ENCODE data around the gene PDS5A.
"Not testable (repeated sequence)": the region's sequence is repeated elsewhere in the genome, so short reads cannot be mapped to it uniquely, and the experiment has no call there.

The PDS5A gene, protein sequence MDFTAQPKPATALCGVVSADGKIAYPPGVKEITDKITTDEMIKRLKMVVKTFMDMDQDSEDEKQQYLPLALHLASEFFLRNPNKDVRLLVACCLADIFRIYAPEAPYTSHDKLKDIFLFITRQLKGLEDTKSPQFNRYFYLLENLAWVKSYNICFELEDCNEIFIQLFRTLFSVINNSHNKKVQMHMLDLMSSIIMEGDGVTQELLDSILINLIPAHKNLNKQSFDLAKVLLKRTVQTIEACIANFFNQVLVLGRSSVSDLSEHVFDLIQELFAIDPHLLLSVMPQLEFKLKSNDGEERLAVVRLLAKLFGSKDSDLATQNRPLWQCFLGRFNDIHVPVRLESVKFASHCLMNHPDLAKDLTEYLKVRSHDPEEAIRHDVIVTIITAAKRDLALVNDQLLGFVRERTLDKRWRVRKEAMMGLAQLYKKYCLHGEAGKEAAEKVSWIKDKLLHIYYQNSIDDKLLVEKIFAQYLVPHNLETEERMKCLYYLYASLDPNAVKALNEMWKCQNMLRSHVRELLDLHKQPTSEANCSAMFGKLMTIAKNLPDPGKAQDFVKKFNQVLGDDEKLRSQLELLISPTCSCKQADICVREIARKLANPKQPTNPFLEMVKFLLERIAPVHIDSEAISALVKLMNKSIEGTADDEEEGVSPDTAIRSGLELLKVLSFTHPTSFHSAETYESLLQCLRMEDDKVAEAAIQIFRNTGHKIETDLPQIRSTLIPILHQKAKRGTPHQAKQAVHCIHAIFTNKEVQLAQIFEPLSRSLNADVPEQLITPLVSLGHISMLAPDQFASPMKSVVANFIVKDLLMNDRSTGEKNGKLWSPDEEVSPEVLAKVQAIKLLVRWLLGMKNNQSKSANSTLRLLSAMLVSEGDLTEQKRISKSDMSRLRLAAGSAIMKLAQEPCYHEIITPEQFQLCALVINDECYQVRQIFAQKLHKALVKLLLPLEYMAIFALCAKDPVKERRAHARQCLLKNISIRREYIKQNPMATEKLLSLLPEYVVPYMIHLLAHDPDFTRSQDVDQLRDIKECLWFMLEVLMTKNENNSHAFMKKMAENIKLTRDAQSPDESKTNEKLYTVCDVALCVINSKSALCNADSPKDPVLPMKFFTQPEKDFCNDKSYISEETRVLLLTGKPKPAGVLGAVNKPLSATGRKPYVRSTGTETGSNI (N-terminal part only)

DNA sequence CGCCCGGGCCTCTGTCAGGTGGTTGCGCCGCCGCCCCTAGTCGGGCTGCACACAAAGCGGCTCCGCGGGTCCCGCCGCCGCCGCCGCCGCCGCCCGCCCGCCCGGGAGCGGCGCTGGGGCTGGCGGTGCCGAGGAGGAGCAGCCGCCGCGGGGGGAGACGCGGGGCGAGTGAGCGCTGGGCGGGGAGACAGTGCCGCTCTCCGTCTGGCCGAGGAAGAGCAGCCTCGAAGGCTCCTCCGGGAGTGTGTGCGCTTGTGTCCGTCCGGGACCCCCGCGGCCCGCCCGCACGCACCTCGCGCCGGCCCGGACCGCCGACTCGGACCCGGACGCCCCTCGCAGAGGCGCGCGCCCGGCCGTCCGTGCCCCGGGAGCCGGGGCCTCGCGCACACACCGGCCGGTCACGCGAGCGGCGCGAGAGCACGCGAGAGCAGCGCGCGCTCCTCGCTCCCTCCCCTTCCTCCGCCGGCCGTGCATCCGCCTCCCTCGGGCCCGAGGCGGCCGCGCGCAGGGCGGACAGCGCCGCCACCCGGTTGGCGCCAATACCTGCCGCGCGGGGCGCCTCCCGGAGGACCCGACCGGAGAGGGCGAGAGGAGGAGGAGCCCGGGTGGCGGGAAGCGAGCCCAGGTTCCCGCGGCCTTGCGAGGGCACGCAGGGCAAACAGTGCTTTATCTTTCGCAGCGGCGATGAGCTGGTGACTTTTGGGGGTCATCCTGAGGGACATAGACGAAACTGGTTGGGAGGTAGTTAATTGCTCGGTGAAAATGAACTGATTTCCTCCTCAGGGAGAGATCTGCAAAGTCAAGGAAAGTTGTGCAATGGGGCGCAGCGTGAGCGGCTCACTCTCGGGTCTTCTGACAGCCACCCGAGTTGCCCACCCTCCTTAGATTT, at the start of gene PDS5A:
PDS5A (minus strand) TSS at position 423 of the 889 bp plus-strand sequence. CDS start 1,334 bp downstream, outside the sequence.
- DNase-seq = peak; percentile 92

DNA sequence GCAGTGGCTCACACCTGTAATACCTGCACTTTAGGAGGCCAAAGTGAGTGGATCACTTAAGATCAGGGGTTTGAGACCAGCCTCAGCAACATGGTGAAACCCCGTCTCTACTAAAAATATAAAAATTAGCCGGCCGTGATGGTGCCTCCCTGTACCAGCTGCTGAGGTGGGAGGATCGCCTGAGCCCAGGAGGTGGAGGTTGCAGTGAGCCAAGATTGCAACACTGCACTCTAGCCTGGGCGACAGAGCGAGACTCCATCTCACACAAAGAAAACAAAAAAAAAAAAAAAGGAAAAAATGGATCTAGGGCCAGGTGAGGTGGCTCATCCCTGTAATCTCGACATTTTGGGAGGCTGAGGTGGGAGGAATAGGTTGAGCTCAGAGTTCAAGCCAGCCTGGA, 46.3 kb upstream of the PDS5A start:
- DNase-seq = not testable (repeated sequence)

DNA sequence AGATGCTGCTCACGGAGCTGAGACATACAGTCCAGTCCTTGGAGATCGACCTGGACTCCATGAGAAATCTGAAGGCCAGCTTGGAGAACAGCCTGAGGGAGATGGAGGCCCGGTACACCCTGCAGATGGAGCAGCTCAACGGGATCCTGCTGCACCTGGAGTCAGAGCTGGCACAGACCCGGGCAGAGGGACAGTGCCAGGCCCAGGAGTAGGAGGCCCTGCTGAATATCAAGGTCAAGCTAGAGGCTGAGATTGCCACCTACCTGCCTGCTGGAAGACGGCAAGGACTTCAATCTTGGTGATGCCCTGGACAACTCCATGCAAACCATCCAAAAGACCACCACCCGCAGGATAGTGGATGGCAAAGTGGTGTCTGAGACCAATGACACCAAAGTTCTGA, 43.4 kb upstream of the PDS5A start:
- not testable (repeated sequence) for DNase-seq

- DNase-seq = no peak
These were observed 42.5 kb upstream of the PDS5A start for GRCh38 chr4:40020221-40020620.

- DNase-seq = no peak
These were observed 38.3 kb upstream of the PDS5A start for GRCh38 chr4:40016007-40016406.

DNA sequence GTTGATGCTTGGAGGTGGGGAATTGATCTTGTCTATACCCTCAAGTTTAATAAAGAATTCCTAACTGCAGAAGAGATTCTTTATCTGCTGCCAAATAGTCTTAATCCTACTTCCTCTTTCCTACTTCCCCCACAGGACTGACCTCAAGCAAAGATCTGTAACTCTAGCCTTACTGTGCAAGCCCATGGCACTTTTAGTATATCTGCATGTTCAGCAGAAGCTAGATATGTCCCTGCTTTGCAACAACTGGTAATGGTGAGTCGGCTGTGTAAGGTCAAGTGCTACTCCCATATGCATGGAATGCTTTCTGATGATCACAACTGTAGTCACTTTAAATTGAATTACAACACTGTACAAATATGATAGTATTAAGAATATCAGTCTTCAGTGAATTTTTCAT, 26.3 kb upstream of the PDS5A start:
- no peak for DNase-seq

DNA sequence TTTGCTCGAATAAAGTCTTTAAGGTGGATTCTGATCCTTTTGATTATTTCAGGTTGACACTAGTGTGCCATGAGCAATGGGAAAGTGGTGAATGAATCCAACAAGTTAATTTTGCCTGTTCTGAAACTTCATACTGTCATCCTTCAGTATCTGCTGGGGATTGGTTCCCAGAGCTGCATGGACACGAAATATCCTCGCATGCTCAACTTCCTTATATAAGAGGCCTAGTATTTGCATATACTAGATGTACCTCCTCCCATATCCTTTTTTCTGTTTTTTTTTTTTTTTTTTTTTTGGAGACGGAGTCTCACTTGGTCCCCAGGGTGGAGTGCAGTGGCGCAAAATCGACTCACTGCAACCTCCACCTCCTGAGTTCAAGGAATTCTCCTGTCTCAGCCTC, 23.0 kb upstream of the PDS5A start:
- DNase-seq = no peak

- DNase-seq = no peak
These were observed 21.1 kb upstream of the PDS5A start for GRCh38 chr4:39998659-39999345.

DNA sequence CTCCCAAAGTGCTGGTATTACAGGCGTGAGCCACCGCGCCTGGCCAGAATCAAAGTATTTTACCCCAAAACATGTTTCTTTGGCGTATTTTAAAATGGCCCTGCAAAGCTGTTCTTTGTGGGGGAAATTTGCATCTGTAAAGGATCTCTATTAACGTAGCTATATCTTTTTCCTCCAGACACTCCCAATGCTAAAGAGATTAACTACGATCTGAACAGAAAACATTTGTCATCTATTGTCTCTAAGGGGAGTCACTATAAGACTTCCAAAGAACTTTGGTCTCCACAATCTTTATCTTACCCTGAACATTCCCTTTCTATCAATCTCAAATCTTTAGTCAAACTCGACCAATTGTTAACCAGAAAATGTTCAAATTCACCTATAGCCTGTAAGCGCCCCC, 19.1 kb upstream of the PDS5A start:
- DNase-seq = no peak

DNA sequence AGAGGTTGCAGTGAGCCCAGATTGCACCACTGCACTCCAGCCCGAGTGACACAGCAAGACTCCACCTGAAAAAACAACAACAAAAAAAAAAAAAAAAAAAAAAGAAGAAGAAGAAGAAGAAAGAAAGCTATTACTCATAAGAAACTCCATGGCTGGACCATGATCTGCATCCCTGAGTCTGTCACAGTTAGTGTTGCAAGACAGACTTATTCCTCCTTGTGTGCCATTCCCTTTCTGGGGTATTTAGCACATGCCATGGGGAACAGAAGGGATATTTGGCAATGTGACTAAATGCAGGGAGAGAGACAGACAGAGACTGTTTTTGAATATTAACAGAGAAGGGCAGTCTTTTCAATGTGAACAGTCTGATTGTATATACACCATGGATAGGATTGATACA, 16.7 kb upstream of the PDS5A start:
- no peak for DNase-seq

- DNase-seq = not testable (repeated sequence)
These were observed 11.7 kb upstream of the PDS5A start for GRCh38 chr4:39989381-39989780.

GRCh38 chr4:39987485-39987884, 9.8 kb upstream of the PDS5A start:
- no peak for DNase-seq

GRCh38 chr4:39978904-39979303, 1.2 kb upstream of the PDS5A start:
- no peak for DNase-seq

DNA sequence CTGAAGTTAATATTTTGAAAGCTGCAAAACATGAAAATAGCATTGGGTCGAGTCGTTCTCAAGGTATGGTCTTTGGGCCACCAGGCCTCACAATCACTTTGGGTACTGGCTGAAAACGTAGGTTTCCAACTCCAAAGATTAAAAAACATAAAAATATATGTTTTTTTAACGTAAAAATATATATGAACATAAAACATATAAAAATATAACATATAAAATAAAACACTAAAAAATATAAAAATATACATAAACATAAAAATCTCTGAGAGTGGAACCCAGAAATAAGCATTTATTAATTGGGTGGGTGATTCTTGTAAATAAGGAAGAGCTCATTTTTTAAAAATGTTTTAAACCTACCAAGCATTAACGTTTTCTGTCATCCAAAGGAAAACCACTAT, 666 bp upstream of the PDS5A start:
- no peak for DNase-seq

- DNase-seq = peak; percentile 36
These were observed 694 bp downstream of the PDS5A start for GRCh38 chr4:39976945-39977488.

GRCh38 chr4:39976141-39976944, 1.4 kb downstream of the PDS5A start:
- DNase-seq = peak; percentile 77

GRCh38 chr4:39975488-39976089, 2.1 kb downstream of the PDS5A start:
- DNase-seq = no peak

- DNase-seq = not testable (repeated sequence)
These were observed 4.7 kb downstream of the PDS5A start for GRCh38 chr4:39973052-39973451.

GRCh38 chr4:39970671-39971640, 6.8 kb downstream of the PDS5A start:
- no peak for DNase-seq

Measured in COR-L47 (cell line).